Uterus (tissue), 2 donors: ENCODE results near the gene SLF1.

Experiments used
- POLR2A ChIP-seq, 2 donors: fragments of 450-650 bp; IDR thresholded peaks; one replicate each; pipeline ENCODE4 v1.6.1; 2016; ENCODE audit warnings: antibody characterized with exemption in 2 of 2, mild to moderate bottlenecking in 1 of 2, moderate library complexity in 1 of 2
- TF ChIP-seq, protein P1 (sequence below), 4 experiments: fragments of 200-600 bp in 2 of 4; fragments of 450-650 bp in 2 of 4; sonication (generic) in 2 of 4; IDR thresholded peaks; one replicate each; pipeline ENCODE4 v1.5.1; 2016 to 2019; ENCODE audit warnings: antibody characterized with exemption in 4 of 4, mild to moderate bottlenecking in 2 of 4, moderate library complexity in 1 of 4

DNA sequence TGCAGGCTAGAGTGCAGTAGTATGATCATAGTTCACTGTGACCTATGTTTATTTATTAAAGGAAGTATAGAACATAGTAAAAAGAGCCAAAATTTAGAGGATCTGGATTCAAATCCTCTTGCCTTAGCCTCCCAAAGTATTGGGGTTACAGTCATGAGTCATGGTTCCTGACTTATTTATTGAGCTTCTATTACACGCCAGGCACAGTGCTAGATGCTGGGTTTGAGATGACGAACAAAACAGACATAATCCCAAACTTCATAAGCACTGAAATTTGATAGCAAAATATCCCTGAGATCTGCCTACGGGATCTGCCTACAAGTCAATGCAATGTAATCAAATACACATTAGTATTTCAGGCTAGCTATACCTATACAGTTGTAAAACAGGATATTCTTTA, 2.6 kb upstream of the SLF1 start:
- TF ChIP-seq, protein P1, sequence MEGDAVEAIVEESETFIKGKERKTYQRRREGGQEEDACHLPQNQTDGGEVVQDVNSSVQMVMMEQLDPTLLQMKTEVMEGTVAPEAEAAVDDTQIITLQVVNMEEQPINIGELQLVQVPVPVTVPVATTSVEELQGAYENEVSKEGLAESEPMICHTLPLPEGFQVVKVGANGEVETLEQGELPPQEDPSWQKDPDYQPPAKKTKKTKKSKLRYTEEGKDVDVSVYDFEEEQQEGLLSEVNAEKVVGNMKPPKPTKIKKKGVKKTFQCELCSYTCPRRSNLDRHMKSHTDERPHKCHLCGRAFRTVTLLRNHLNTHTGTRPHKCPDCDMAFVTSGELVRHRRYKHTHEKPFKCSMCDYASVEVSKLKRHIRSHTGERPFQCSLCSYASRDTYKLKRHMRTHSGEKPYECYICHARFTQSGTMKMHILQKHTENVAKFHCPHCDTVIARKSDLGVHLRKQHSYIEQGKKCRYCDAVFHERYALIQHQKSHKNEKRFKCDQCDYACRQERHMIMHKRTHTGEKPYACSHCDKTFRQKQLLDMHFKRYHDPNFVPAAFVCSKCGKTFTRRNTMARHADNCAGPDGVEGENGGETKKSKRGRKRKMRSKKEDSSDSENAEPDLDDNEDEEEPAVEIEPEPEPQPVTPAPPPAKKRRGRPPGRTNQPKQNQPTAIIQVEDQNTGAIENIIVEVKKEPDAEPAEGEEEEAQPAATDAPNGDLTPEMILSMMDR (IDR thresholded peaks at IDR 0.05) = no peak
- no peak for TF ChIP-seq POLR2A (IDR thresholded peaks at IDR 0.05)
